GM23338 (cell line): ENCODE measurements around the gene ARID3A. TPM values are rescaled to one million over a fixed set of nuclear protein-coding genes. Genes with fewer than 3 reads are reported as not detected.

Source experiments
- ATAC-seq: fragments of 200-7000 bp; cut with Tn5 transposase; 3 replicates; pipeline ENCODE4 v1.9.1; 2020
- DNase-seq: peaks from one replicate; pipeline ENCODE4 v3.0.0-alpha.2; 2015; ENCODE audit warnings: low spot score
- H2AFZ ChIP-seq: fragments of 200-600 bp; sonication (generic); 2 replicates; pipeline ENCODE4 v1.8.0; 2016; ENCODE audit warnings: antibody characterized with exemption, mild to moderate bottlenecking, moderate library complexity
- H3F3A ChIP-seq: fragments of 200-600 bp; sonication (generic); replicated peaks from 2 replicates; pipeline ENCODE4 v1.8.0; 2017; ENCODE audit warnings: antibody characterized with exemption, mixed run types, low read depth
- H3K27ac ChIP-seq: fragments of 200-600 bp; sonication (generic); 2 replicates; pipeline ENCODE4 v1.6.1; 2016; ENCODE audit warnings: low read depth
- H3K27me3 ChIP-seq: fragments of 200-600 bp; sonication (generic); 2 replicates; pipeline ENCODE4 v1.8.0; 2016; ENCODE audit warnings: mild to moderate bottlenecking, mixed run types, moderate library complexity; ENCODE audit not compliant: insufficient read depth
- H3K36me3 ChIP-seq: fragments of 200-600 bp; sonication (generic); 2 replicates; pipeline ENCODE4 v1.8.0; 2016; ENCODE audit warnings: mild to moderate bottlenecking; ENCODE audit not compliant: insufficient read depth
- H3K4me1 ChIP-seq: fragments of 200-600 bp; sonication (generic); 2 replicates; pipeline ENCODE4 v1.8.0; 2016; ENCODE audit warnings: mild to moderate bottlenecking, moderate library complexity; ENCODE audit not compliant: insufficient read depth
- H3K4me2 ChIP-seq: fragments of 200-600 bp; sonication (generic); 2 replicates; pipeline ENCODE4 v1.7.1; 2017; ENCODE audit warnings: mixed run types
- H3K4me3 ChIP-seq: fragments of 200-600 bp; sonication (generic); 2 replicates; pipeline ENCODE4 v1.6.1; 2016; ENCODE audit warnings: mixed run types
- H3K79me2 ChIP-seq: fragments of 200-600 bp; sonication (generic); replicated peaks from 2 replicates; pipeline ENCODE4 v1.8.0; 2017; ENCODE audit warnings: mild to moderate bottlenecking; ENCODE audit not compliant: insufficient read depth
- H3K9me2 ChIP-seq: fragments of 200-600 bp; sonication (generic); 2 replicates; pipeline ENCODE4 v1.8.0; 2017; ENCODE audit not compliant: insufficient read depth
- H4K20me1 ChIP-seq: fragments of 200-600 bp; sonication (generic); replicated peaks from 2 replicates; pipeline ENCODE4 v1.8.0; 2017; ENCODE audit warnings: mild to moderate bottlenecking; ENCODE audit not compliant: insufficient read depth
- H3K27ac Mint-ChIP-seq: 2 replicates; pipeline ENCODE4 v1.8.0; 2020; ENCODE audit warnings: inconsistent platforms, mild to moderate bottlenecking, moderate library complexity, mixed read lengths
- H3K27me3 Mint-ChIP-seq: 3 replicates; pipeline ENCODE4 v1.8.0; 2022; ENCODE audit warnings: low read depth, mild to moderate bottlenecking, moderate library complexity, mixed read lengths, inconsistent platforms; ENCODE audit not compliant: insufficient read depth, poor library complexity
- H3K36me3 Mint-ChIP-seq: 3 replicates; pipeline ENCODE4 v1.8.0; 2021; ENCODE audit warnings: low read depth, mild to moderate bottlenecking, inconsistent platforms, moderate library complexity, mixed read lengths
- H3K4me1 Mint-ChIP-seq: 3 replicates; pipeline ENCODE4 v1.8.0; 2020; ENCODE audit warnings: mild to moderate bottlenecking, inconsistent platforms, mixed read lengths
- H3K4me3 Mint-ChIP-seq: 3 replicates; pipeline ENCODE4 v1.8.0; 2021; ENCODE audit warnings: moderate library complexity, mild to moderate bottlenecking, inconsistent platforms, mixed read lengths
- H3K9me3 Mint-ChIP-seq: 3 replicates; pipeline ENCODE4 v1.8.0; 2020; ENCODE audit warnings: moderate library complexity, mild to moderate bottlenecking, inconsistent platforms, mixed read lengths
- CREB1 ChIP-seq: fragments of 250-450 bp; sonication (Bioruptor Pico); IDR thresholded peaks from 2 replicates; pipeline ENCODE4 v1.5.0; 2020; ENCODE audit warnings: low read depth, mild to moderate bottlenecking, moderate library complexity
- EZH2 ChIP-seq: fragments of 200-600 bp; sonication (generic); IDR thresholded peaks from one replicate; pipeline ENCODE4 v1.8.0; 2017; ENCODE audit warnings: antibody characterized with exemption, mild to moderate bottlenecking, low read depth; ENCODE audit not compliant: unreplicated experiment
- EZH2phosphoT487 ChIP-seq: fragments of 200-600 bp; sonication (generic); IDR thresholded peaks from one replicate; pipeline ENCODE4 v1.8.1; 2018; ENCODE audit warnings: antibody characterized with exemption; ENCODE audit not compliant: unreplicated experiment
- JUNB ChIP-seq: IDR thresholded peaks from one replicate; pipeline ENCODE4 v1.6.1; 2016; ENCODE audit warnings: antibody characterized with exemption; ENCODE audit not compliant: unreplicated experiment
- NANOG ChIP-seq: IDR thresholded peaks from 2 replicates; pipeline ENCODE4 v1.6.1; 2016; ENCODE audit warnings: antibody characterized with exemption, borderline replicate concordance
- POLR2AphosphoS5 ChIP-seq: IDR thresholded peaks from 2 replicates; pipeline ENCODE4 v1.6.1; 2016; ENCODE audit warnings: antibody characterized with exemption, low read depth
- STAT1 ChIP-seq: IDR thresholded peaks from one replicate; pipeline ENCODE4 v1.6.1; 2016; ENCODE audit warnings: antibody characterized with exemption; ENCODE audit not compliant: unreplicated experiment
- ZNF114 ChIP-seq: fragments of 250-450 bp; sonication (Bioruptor Pico); IDR thresholded peaks from 2 replicates; pipeline ENCODE4 v1.5.0; 2020; ENCODE audit warnings: mild to moderate bottlenecking, moderate library complexity
- ZNF331 ChIP-seq: fragments of 250-450 bp; sonication (Bioruptor Pico); IDR thresholded peaks from 2 replicates; pipeline ENCODE4 v1.5.0; 2020; ENCODE audit warnings: low read depth, mild to moderate bottlenecking, moderate library complexity
- long read RNA-seq: library from polyadenylated mRNA; unstranded; transcript quantifications from one replicate; pipeline ENCODE4 v2.0.0, GENCODE V29; 2020; ENCODE audit not compliant: unreplicated experiment
- polyA plus RNA-seq: library from polyadenylated mRNA; unstranded; fragments of >200 nt; fragmentation: Nextera tagmentation; extraction: Ambion mirVana; gene quantifications from 2 replicates; pipeline ENCODE4 v1.2.1, GENCODE V29; 2016
- total RNA-seq: library from RNA; depleted of rRNA; stranded (reverse); fragments of >200 nt; shearing (Covaris generic); gene quantifications from 2 replicates; pipeline ENCODE4 v1.2.3, GENCODE V29; 2014; rRNA removed
- TF ChIP-seq, protein P1 (sequence below), 2 experiments: fragments of 200-600 bp in 1 of 2; sonication (generic) in 1 of 2; conservative IDR thresholded peaks; 2 replicates each; pipeline versions ENCODE4 v1.5.1 to v1.6.1; 2016 to 2017; ENCODE audit warnings: antibody characterized with exemption in 2 of 2, low read depth in 2 of 2, mild to moderate bottlenecking in 2 of 2, moderate library complexity in 1 of 2
- TF ChIP-seq, protein P2 (sequence below): IDR thresholded peaks from 2 replicates; pipeline ENCODE4 v1.6.1; 2016; ENCODE audit warnings: antibody characterized with exemption
- TF ChIP-seq, protein P3 (sequence below): fragments of 250-450 bp; sonication (Bioruptor Pico); IDR thresholded peaks from 2 replicates; pipeline ENCODE4 v1.5.0; 2020; ENCODE audit warnings: mild to moderate bottlenecking, moderate library complexity

The ARID3A gene, protein sequence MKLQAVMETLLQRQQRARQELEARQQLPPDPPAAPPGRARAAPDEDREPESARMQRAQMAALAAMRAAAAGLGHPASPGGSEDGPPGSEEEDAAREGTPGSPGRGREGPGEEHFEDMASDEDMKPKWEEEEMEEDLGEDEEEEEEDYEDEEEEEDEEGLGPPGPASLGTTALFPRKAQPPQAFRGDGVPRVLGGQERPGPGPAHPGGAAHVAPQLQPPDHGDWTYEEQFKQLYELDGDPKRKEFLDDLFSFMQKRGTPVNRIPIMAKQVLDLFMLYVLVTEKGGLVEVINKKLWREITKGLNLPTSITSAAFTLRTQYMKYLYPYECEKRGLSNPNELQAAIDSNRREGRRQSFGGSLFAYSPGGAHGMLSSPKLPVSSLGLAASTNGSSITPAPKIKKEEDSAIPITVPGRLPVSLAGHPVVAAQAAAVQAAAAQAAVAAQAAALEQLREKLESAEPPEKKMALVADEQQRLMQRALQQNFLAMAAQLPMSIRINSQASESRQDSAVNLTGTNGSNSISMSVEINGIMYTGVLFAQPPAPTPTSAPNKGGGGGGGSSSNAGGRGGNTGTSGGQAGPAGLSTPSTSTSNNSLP
- total RNA-seq = 48.8 and 51.6 TPM in 2 replicates
- polyA plus RNA-seq = 33.6 and 36.6 TPM in 2 replicates
- long read RNA-seq, partial matches to known transcripts = 4 of 7 reads
- long read RNA-seq, other reads (novel, unspliced or antisense) = 3 of 7 reads

DNA sequence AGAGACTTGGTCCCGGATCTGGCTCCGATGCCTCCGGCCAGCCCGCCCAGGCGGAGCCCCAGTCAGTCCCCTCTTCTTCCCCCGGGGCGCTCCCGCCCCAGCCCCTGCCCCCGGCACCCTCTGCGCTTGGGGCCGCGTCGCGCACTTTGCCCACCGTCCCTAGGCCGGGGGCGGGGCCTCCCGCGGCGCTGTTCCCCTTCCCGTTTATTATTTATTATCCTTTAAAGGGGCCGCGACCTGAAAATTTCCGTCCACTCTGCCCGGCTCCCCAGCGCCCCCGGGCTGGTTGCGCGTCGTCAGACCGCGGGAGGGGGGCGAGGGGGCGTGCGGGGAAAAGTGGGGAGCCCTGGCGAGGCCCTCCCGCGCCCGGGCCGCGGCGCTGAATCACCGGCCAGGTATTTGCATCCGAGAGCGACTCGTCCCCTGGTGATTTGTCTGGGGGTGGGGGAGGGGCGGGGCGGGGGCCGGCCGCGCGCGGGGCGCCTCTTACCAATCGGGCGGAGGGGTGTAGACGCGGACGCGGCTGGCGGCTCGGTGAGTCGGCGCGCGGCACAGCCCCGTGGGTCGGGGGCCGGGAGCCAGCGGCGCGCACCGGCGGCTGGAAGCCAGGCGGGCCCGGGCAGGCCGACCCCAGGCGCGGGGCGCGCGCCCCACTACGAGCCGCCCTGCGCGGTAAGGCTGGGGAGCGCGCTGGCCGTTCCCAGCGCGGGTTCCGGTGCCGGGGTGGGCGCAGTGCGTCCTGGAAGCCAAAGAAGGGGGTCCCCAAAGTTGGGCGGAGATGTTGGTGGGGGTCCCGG is at the start of gene ARID3A:
ARID3A (plus strand) TSS at position 510 of the 797 bp plus-strand sequence. CDS start 3,494 bp downstream, outside the sequence.
- Histone ChIP-seq H4K20me1 (no peaks in the 10 kb centered on the region; the same call in none of the 2 replicates), H3F3A (peaks cover 15% of the 10 kb centered on the region; the same call in 1 of the 2 replicates), H3K27ac (peak within 1 kb of the TSS; percentile 83; the same call in 1 of the 2 replicates), H3K4me1 (peaks cover 10% of the 10 kb centered on the region), H3K4me3 (peak within 1 kb of the TSS; percentile 89), H2AFZ (peak within 1 kb of the TSS; percentile 80), H3K36me3 (no peaks in the 10 kb centered on the region; the same call in 1 of the 2 replicates), H3K79me2 (peaks cover 27% of the 10 kb centered on the region), H3K27me3 (peaks cover 17% of the 10 kb centered on the region), H3K4me2 (peak within 1 kb of the TSS; percentile 91), H3K9me2 (no peaks in the 10 kb centered on the region)
- Mint-ChIP-seq H3K4me1 (peaks cover 8% of the 10 kb centered on the region; the same call in 2 of the 3 replicates), H3K36me3 (peaks cover 7% of the 10 kb centered on the region; the same call in 2 of the 3 replicates), H3K9me3 (no peaks in the 10 kb centered on the region; the same call in 2 of the 3 replicates), H3K4me3 (peak within 1 kb of the TSS; percentile 85), H3K27me3 (peaks cover 18% of the 10 kb centered on the region), H3K27ac (no peak within 1 kb of the TSS)
- peak; percentile 4 for ATAC-seq
- peak; percentile 92 for DNase-seq
- no peak for TF ChIP-seq ZNF114 (CRISPR knock-in tag)
- TF ChIP-seq, protein P1, sequence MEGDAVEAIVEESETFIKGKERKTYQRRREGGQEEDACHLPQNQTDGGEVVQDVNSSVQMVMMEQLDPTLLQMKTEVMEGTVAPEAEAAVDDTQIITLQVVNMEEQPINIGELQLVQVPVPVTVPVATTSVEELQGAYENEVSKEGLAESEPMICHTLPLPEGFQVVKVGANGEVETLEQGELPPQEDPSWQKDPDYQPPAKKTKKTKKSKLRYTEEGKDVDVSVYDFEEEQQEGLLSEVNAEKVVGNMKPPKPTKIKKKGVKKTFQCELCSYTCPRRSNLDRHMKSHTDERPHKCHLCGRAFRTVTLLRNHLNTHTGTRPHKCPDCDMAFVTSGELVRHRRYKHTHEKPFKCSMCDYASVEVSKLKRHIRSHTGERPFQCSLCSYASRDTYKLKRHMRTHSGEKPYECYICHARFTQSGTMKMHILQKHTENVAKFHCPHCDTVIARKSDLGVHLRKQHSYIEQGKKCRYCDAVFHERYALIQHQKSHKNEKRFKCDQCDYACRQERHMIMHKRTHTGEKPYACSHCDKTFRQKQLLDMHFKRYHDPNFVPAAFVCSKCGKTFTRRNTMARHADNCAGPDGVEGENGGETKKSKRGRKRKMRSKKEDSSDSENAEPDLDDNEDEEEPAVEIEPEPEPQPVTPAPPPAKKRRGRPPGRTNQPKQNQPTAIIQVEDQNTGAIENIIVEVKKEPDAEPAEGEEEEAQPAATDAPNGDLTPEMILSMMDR (conservative IDR thresholded peaks at IDR 0.05; ENCODE audit: low read depth in 2 of 2) = no peak
- no peak for TF ChIP-seq NANOG
- TF ChIP-seq EZH2 = no peak
- no peak for TF ChIP-seq STAT1
- 0 out of 2 replicates have a peak, but pooled peaks have one; percentile 2 for TF ChIP-seq CREB1 (CRISPR knock-in tag)
- TF ChIP-seq, protein P2, sequence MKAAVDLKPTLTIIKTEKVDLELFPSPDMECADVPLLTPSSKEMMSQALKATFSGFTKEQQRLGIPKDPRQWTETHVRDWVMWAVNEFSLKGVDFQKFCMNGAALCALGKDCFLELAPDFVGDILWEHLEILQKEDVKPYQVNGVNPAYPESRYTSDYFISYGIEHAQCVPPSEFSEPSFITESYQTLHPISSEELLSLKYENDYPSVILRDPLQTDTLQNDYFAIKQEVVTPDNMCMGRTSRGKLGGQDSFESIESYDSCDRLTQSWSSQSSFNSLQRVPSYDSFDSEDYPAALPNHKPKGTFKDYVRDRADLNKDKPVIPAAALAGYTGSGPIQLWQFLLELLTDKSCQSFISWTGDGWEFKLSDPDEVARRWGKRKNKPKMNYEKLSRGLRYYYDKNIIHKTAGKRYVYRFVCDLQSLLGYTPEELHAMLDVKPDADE = no peak
- TF ChIP-seq JUNB = peak; percentile 95
- TF ChIP-seq, protein P3, sequence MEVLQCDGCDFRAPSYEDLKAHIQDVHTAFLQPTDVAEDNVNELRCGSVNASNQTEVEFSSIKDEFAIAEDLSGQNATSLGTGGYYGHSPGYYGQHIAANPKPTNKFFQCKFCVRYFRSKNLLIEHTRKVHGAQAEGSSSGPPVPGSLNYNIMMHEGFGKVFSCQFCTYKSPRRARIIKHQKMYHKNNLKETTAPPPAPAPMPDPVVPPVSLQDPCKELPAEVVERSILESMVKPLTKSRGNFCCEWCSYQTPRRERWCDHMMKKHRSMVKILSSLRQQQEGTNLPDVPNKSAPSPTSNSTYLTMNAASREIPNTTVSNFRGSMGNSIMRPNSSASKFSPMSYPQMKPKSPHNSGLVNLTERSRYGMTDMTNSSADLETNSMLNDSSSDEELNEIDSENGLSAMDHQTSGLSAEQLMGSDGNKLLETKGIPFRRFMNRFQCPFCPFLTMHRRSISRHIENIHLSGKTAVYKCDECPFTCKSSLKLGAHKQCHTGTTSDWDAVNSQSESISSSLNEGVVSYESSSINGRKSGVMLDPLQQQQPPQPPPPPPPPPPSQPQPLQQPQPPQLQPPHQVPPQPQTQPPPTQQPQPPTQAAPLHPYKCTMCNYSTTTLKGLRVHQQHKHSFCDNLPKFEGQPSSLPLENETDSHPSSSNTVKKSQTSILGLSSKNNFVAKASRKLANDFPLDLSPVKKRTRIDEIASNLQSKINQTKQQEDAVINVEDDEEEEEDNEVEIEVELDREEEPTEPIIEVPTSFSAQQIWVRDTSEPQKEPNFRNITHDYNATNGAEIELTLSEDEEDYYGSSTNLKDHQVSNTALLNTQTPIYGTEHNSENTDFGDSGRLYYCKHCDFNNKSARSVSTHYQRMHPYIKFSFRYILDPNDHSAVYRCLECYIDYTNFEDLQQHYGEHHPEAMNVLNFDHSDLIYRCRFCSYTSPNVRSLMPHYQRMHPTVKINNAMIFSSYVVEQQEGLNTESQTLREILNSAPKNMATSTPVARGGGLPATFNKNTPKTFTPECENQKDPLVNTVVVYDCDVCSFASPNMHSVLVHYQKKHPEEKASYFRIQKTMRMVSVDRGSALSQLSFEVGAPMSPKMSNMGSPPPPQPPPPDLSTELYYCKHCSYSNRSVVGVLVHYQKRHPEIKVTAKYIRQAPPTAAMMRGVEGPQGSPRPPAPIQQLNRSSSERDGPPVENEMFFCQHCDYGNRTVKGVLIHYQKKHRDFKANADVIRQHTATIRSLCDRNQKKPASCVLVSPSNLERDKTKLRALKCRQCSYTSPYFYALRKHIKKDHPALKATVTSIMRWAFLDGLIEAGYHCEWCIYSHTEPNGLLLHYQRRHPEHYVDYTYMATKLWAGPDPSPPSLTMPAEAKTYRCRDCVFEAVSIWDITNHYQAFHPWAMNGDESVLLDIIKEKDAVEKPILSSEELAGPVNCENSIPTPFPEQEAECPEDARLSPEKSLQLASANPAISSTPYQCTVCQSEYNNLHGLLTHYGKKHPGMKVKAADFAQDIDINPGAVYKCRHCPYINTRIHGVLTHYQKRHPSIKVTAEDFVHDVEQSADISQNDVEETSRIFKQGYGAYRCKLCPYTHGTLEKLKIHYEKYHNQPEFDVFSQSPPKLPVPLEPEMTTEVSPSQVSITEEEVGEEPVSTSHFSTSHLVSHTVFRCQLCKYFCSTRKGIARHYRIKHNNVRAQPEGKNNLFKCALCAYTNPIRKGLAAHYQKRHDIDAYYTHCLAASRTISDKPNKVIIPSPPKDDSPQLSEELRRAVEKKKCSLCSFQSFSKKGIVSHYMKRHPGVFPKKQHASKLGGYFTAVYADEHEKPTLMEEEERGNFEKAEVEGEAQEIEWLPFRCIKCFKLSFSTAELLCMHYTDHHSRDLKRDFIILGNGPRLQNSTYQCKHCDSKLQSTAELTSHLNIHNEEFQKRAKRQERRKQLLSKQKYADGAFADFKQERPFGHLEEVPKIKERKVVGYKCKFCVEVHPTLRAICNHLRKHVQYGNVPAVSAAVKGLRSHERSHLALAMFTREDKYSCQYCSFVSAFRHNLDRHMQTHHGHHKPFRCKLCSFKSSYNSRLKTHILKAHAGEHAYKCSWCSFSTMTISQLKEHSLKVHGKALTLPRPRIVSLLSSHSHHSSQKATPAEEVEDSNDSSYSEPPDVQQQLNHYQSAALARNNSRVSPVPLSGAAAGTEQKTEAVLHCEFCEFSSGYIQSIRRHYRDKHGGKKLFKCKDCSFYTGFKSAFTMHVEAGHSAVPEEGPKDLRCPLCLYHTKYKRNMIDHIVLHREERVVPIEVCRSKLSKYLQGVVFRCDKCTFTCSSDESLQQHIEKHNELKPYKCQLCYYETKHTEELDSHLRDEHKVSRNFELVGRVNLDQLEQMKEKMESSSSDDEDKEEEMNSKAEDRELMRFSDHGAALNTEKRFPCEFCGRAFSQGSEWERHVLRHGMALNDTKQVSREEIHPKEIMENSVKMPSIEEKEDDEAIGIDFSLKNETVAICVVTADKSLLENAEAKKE (CRISPR knock-in tag) = no peak
- no peak for TF ChIP-seq POLR2AphosphoS5
- TF ChIP-seq EZH2phosphoT487 = no peak
- TF ChIP-seq ZNF331 (CRISPR knock-in tag) = no peak
